HUDEP-2 (cell line): Measurements from ENCODE around the gene R3HDML.
"Not testable (repeated sequence)": the region's sequence is repeated elsewhere in the genome, so short reads cannot be mapped to it uniquely, and the experiment has no call there.

Experiments
- DNase-seq, 76 experiments: peaks; one replicate each; lab custom pipeline; 2025; ENCODE audit not compliant: unreplicated experiment in 76 of 76; lab: John Stamatoyannopoulos, UW

R3HDML gene

DNA sequence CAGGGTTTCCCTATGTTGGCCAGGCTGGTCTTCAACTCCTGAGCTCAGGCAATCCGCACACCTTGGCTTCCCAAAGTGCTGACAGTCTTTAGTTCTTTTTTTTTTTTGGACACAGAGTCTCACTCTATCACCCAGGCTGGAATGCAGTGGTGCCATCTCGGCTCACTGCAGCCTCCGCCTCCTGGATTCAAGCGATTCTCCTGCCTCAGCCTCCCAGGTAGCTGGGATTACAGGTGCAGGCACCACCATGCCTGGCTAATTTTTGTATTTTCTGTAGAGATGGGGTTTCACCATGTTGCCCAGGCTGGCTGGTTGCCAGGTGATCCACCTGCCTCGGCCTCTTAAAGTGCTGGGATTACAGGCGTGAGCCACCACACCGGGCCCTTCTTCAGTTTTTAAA lies 9.1 kb upstream of the R3HDML start:
- DNase-seq = not testable (repeated sequence)

DNA sequence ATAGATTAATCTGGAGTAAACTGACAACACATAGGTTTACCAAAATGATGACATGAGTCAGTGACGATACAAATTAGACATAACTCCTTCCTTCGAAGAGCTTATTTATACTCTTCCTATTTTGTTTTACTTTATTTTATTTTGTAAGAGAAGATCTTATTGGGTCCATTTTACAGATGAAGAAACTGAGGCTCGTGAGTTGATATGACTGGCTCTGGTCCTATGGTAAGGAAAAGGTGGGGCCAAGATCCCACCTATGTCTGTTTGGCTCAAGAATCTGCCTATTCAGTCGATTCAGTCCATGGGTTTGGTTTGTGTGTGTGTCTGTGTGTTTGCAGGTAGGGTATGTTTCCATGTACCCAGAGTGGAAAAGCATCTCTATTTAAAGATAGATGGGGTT lies 8.4 kb upstream of the R3HDML start:
- no peak for DNase-seq

GRCh38 chr20:44331201-44331600 lies 5.6 kb upstream of the R3HDML start:
- DNase-seq = no peak

- DNase-seq = no peak
These were observed 2.5 kb upstream of the R3HDML start for GRCh38 chr20:44334306-44334705.

DNA sequence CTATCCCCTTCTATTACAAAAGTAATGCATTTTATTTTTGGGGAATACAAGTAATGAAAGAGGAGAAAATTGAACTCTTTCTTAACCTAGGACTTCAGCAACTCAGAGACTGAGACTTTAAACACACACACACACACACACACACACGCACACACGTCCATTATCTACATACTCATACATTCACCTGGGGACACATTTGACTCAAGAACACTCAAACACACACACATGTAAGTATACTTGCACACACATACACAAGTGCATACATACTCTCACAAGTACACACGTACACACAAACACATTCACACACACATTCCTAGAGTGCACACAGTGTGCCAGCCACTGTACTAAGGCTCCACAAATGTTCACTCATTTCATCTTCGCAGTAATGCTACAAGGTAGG lies 2.1 kb upstream of the R3HDML start:
- no peak for DNase-seq

DNA sequence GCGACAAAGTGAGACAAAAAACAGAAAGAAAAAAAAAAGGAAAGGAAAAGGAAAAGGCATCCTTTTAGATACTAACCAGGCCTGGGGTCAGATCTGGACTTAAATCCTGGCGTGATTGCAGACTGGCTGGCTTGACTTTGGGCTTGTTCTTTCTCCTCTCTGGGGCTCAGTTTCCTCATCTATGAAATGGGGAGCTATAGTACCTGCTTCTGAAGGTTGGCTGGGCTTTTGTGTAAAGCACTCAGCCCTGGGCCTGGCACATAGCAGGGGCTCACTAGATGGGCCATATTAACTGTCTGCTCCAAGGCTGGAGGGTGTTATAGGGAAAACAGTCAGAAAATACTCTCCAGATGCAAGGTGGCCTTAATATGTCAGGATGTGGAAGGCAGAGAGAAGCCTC lies 1.2 kb upstream of the R3HDML start:
- DNase-seq = no peak

DNA sequence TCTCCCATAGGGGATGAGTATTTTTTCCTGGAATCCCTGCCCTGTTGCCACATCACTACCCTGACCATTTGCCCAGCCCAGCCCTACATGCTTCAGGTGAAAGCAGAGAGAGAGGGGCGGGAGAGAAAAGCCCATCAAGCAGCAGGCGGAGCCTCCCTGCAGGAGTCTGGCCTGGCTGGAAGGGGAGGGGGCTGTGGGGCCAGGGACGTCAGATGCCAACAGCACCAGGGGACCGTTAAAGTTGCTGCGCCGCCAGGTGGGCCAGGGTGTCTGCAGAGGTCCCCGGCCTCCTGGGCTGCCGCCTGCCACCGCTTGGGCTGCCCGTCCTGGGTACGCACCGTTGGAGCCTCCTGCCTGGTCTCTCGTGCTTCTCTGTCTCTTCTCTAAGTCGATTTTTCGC lies 757 bp upstream of the R3HDML start:
- DNase-seq = no peak

GRCh38 chr20:44342248-44342647 lies 5.4 kb downstream of the R3HDML start:
- no peak for DNase-seq

DNA sequence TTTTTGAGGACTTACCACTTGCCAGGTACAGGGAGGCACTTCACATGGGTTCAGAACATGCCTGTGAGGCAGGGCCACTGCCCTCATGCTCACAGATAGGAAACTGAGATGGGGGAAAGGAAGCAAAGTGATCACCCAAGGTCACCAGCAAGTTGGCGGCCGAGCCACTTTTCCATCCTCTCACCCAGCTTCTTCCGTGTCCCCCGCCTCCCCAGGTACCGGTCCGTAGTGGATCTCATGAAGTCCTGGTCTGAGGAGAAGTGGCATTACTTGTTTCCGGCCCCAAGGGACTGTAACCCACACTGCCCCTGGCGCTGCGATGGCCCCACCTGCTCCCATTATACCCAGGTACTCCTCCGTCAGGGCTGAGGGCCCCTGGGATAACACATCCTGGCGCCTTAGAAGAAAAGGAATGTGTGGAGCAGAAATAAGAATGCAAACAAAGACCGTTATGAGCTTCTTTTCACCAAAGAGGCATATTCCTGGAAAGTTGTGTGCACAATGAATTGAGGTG lies 6.4 kb downstream of the R3HDML start:
- peak in 1 of 76 experiments; percentile 2 for DNase-seq

- no peak for DNase-seq
These were observed 7.9 kb downstream of the R3HDML start for GRCh38 chr20:44344723-44345122.

DNA sequence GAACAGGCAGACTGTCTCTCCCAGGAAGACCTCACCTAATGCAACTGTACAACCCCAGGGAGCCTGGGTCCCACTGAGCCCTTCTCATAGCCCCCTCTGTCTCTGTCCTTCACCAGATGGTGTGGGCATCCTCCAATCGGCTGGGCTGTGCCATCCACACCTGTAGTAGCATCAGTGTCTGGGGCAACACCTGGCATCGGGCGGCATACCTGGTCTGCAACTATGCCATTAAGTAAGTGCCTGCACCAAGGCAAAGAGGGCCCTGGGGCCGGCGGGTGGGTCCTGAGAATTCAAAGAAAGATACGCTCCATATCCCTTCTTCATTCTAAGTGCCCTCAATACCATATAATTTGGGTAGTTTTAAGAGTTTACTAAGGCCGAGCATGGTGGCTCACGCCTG lies 8.3 kb downstream of the R3HDML start:
- no peak for DNase-seq

DNA sequence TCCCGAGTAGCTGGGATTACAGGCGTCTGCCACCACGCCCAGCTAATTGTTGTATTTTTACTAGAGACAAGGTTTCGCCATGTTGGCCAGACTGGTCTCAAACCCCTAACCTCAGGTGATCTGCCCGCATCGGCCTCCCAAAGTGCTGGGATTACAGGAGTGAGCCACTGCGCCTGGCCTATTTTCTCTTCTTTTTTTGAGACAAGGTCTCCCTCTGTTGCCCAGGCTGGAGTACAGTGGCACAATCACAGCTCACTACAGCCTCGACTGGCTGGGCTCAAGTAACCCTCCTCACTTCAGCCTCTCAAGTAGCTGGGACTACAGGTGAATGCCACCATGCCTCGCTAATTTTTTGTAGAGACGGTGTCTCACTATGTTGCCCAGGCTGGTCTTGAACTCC lies 9.1 kb downstream of the R3HDML start:
- DNase-seq = not testable (repeated sequence)

GRCh38 chr20:44348168-44348659 lies 11.4 kb downstream of the R3HDML start:
- no peak for DNase-seq

DNA sequence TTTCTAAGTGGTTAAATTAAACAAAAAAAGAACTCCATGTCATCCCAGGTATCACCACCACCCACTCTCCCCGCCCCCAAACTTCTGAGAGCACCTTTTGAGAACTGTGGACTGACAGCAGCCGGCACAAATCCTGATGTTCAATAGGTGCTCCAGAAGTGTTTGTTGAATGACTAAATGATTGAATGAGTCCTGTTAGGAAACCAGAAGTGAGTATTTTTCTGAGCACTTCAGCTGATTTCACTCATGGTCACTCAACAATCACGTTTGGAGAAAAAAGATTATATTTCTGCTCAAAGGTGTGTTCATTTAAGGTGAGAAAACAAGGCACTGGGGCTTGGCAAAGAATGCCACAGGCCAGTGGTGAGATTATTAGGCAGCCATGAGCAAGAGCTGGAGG lies 12.5 kb downstream of the R3HDML start:
- DNase-seq = no peak

- DNase-seq = no peak
These were observed 13.7 kb downstream of the R3HDML start for GRCh38 chr20:44350567-44350966.

DNA sequence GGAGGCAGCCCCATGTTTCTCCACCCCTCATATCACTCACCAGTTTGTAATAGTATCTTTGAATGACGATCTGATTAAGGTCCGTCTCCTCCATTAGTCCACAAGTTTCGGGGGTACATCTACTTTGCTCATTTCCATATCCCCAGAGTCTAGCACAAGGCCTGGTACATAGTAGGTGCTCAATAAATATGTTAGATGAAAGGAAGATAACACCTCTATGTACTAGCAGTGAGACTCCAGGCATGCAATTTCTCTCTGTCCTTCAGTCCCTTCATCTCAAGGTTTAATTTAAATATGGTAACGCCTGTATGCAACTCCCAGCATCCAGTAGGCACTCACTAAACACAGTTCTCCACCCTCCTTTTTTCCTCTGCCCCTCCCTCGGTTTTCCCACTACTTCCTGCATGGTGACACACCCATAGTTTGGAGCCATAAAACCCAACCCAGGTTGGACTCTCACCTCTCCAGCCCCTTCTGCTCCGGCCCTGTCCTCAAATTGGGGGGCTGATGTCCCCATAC lies 18.2 kb downstream of the R3HDML start:
- no peak for DNase-seq

- DNase-seq = no peak
These were observed 18.9 kb downstream of the R3HDML start, which contains the start of gene HNF4A for GRCh38 chr20:44355498-44356352. Gene HNF4A (plus strand): TSS chr20:44355699. CDS start chr20:44355805, 106 bp downstream.

DNA sequence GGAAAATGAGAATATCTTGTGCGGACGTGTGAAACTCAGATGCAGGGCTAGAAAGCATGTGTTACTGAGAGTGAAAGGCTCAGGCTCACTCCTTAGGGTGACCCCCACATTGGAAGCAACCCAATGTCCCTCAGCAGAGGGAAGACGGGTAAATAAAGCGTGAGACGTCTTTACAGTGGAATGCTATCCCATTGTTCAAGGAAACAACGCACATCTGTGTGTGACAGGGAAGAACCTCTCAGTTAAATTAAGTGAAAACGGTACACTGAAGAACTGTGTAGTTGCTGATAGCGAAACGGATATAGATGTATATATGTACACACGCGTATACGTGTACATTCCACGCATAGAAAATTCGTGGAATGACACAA lies 19.5 kb downstream of the R3HDML start:
- DNase-seq = no peak

DNA sequence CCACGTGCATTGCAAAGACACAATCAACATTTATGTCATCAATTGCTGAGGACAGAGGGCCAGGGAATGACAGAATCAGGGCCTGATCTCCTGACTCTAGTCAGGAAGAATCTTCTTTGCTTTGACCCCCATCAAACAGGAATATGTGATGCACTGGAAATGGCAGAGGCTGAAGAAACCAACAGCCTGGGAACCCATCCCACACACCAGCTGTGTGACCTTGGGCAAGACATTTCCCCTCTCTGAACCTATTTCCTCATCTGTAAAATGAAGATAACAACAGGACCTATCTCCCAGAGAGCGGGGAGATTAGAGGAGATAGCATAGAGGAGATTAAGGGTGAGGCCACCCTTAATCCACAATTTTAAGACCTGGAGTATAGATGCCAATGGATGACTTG lies 20.2 kb downstream of the R3HDML start:
- DNase-seq = no peak

- DNase-seq = no peak
These were observed 20.8 kb downstream of the R3HDML start for GRCh38 chr20:44357555-44358125.

GRCh38 chr20:44358776-44359175 lies 21.9 kb downstream of the R3HDML start:
- DNase-seq = no peak

DNA sequence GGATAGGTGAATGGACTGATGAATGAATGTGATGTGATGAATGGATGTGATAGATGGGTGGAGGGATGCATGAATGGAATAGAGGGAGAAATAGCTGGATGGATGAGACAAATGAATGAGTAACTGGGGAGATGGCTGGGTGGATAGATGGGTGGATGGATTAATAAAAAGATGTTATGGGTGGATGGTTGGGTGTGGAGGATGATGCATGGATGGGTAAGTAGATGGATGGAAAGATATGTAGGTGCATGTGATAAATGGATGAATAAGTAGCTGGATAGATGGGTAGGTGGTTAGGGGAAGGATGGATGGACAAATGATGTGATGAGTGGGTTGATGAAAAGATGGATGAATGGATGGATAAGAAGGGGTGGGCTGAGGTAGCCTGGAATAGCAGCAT lies 23.4 kb downstream of the R3HDML start:
- no peak for DNase-seq
